Retina (tissue), 1 donor: Measurements from ENCODE around the gene CCDC148.

ENCODE experiments used
- DNase-seq: peaks from one replicate; pipeline ENCODE4 v3.0.0-alpha.2; 2016

CCDC148 gene

GRCh38 chr2:158204741-158205165, 251.8 kb downstream of the CCDC148 start:
- no peak for DNase-seq

GRCh38 chr2:158202161-158202815, 254.3 kb downstream of the CCDC148 start:
- DNase-seq, result no peak

- DNase-seq, result no peak
Measured at GRCh38 chr2:158199928-158200650, 256.5 kb downstream of the CCDC148 start.

GRCh38 chr2:158197940-158198339, 258.6 kb downstream of the CCDC148 start:
- DNase-seq, result no peak

- no peak for DNase-seq
Measured at GRCh38 chr2:158194229-158194628, 262.3 kb downstream of the CCDC148 start.

GRCh38 chr2:158192515-158193443, 263.8 kb downstream of the CCDC148 start:
- DNase-seq, result no peak

- no peak for DNase-seq
Measured at GRCh38 chr2:158191076-158191895, 265.3 kb downstream of the CCDC148 start.

- DNase-seq, result no peak
Measured at GRCh38 chr2:158189526-158189925, 267.0 kb downstream of the CCDC148 start.

GRCh38 chr2:158187908-158188307, 268.6 kb downstream of the CCDC148 start:
- DNase-seq, result no peak

- no peak for DNase-seq
Measured at GRCh38 chr2:158184556-158185343, 271.8 kb downstream of the CCDC148 start.

- DNase-seq, result no peak
Measured at GRCh38 chr2:158184001-158184400, 272.6 kb downstream of the CCDC148 start.

GRCh38 chr2:158182676-158183295, 273.8 kb downstream of the CCDC148 start:
- DNase-seq, result no peak

- no peak for DNase-seq
Measured at GRCh38 chr2:158181171-158181570, 275.4 kb downstream of the CCDC148 start.

GRCh38 chr2:158179660-158180059, 276.9 kb downstream of the CCDC148 start:
- DNase-seq, result peak; percentile 17

- DNase-seq, result no peak
Measured at GRCh38 chr2:158178646-158179045, 277.9 kb downstream of the CCDC148 start.

GRCh38 chr2:158174956-158175355, 281.6 kb downstream of the CCDC148 start:
- no peak for DNase-seq

GRCh38 chr2:158174495-158174894, 282.1 kb downstream of the CCDC148 start:
- DNase-seq, result no peak

GRCh38 chr2:158172719-158173118, 283.8 kb downstream of the CCDC148 start:
- no peak for DNase-seq

GRCh38 chr2:158154596-158154995, 302.0 kb downstream of the CCDC148 start:
- no peak for DNase-seq

- no peak for DNase-seq
Measured at GRCh38 chr2:158153270-158154015, 303.1 kb downstream of the CCDC148 start.
